ENCODE results near the gene KRT27. TPM values are rescaled to one million over a fixed set of nuclear protein-coding genes. Genes with fewer than 3 reads are reported as not detected.

Gene KRT27
- total and polyA plus RNA-seq, 2 donors (not counting 3 experiments of a cell fraction or from before 2014, with no cell fraction given): not detected

DNA sequence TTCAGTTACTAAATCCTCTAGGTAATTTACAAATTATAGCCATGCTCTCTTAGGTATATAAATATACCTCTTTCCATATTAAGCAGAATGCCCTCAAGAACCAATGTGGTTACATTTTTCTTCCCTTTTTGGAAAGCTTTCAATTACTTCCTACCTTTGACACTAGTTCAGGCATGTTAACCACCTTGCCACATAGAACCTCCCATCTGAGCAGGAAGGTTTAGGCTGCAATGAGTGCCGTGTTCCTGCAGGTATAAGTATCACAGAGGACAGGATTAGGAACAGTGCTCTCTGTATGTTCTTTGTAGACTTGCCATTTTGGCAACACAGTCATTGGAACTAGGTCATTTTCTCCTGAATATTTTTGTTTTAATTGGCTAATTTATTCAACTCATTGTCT, 47.3 kb downstream of the KRT27 start:
- H3K4me2 ChIP-seq (ENCODE audit: insufficient read depth, low read length): no peak overlapping the region
- dilution Hi-C loops (cut with MboI; ENCODE audit: extremely low pct_ligation_motif_present, low sequenced_read_pairs): no loop called here
- no peaks in the 10 kb centered on the region for H3K79me2 ChIP-seq (ENCODE audit: control insufficient read depth, insufficient read depth, low read length)
- BruUV-seq (replicated peaks): no TSS peak
- H3K36me3 ChIP-seq (ENCODE audit: control insufficient read depth in 2 of 2, extremely low read depth in 1 of 2, insufficient read depth in 2 of 2, low read length in 2 of 2): no peaks in the 10 kb centered on the region
- H3K4me1 ChIP-seq (ENCODE audit: control insufficient read depth, extremely low read depth, insufficient read depth, low read length): no peaks in the 10 kb centered on the region
- TF ChIP-seq EZH2 (IDR thresholded peaks at IDR 0.05; ENCODE audit: borderline replicate concordance, low read depth, low read length, severe bottlenecking): no peak
- TF ChIP-seq JUN (IDR thresholded peaks at IDR 0.05; ENCODE audit: borderline replicate concordance, insufficient read depth, insufficient read length, low read depth): no peak
- TF ChIP-seq, protein P1, sequence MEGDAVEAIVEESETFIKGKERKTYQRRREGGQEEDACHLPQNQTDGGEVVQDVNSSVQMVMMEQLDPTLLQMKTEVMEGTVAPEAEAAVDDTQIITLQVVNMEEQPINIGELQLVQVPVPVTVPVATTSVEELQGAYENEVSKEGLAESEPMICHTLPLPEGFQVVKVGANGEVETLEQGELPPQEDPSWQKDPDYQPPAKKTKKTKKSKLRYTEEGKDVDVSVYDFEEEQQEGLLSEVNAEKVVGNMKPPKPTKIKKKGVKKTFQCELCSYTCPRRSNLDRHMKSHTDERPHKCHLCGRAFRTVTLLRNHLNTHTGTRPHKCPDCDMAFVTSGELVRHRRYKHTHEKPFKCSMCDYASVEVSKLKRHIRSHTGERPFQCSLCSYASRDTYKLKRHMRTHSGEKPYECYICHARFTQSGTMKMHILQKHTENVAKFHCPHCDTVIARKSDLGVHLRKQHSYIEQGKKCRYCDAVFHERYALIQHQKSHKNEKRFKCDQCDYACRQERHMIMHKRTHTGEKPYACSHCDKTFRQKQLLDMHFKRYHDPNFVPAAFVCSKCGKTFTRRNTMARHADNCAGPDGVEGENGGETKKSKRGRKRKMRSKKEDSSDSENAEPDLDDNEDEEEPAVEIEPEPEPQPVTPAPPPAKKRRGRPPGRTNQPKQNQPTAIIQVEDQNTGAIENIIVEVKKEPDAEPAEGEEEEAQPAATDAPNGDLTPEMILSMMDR (IDR thresholded peaks at IDR 0.05; ENCODE audit: extremely low read depth in 1 of 2, insufficient read depth in 1 of 2, low read depth in 1 of 2, low read length in 2 of 2): no peak
- TF ChIP-seq GATA2 (IDR thresholded peaks at IDR 0.05; ENCODE audit: insufficient read depth, insufficient read length, low read depth, low read length): no peak
- TF ChIP-seq, protein P2, sequence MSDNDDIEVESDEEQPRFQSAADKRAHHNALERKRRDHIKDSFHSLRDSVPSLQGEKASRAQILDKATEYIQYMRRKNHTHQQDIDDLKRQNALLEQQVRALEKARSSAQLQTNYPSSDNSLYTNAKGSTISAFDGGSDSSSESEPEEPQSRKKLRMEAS (IDR thresholded peaks at IDR 0.05; ENCODE audit: insufficient read depth, insufficient read length): no peak
- H3K27me3 ChIP-seq (ENCODE audit: control insufficient read depth in 2 of 2, insufficient read depth in 2 of 2, low read length in 2 of 2): peaks cover 4 to 7% of the 10 kb centered on the region in 2 experiments
- no peak overlapping the region for H2AFZ ChIP-seq (ENCODE audit: low read depth, low read length)
- intact Hi-C loops (cut with micrococcal nuclease): no loop called here
- POLR2A ChIA-PET: no interaction called here
- no peak for FAIRE-seq
- H3K27ac ChIP-seq (ENCODE audit: insufficient read depth, low read depth, low read length): no peak overlapping the region
- CTCF ChIA-PET: no interaction called here
- H3K9ac ChIP-seq (replicated peaks; ENCODE audit: extremely low read depth, insufficient read depth, low read length): no peak overlapping the region
- H3K4me3 ChIP-seq (replicated peaks in 1 of 3; ENCODE audit: insufficient read depth in 1 of 3, low read depth in 1 of 3, low read length in 3 of 3): no peak overlapping the region
- no peaks in the 10 kb centered on the region for H3K9me1 ChIP-seq (replicated peaks; ENCODE audit: control insufficient read depth, extremely low read depth, insufficient read depth, low read length)
- no peaks in the 10 kb centered on the region for H4K20me1 ChIP-seq (replicated peaks; ENCODE audit: control insufficient read depth, extremely low read depth, insufficient read depth, low read length)
- no peak for DNase-seq (ENCODE audit: low read depth, low spot score)
- no peaks in the 10 kb centered on the region for H3K9me3 ChIP-seq (replicated peaks; ENCODE audit: control insufficient read depth, insufficient read depth, low read length)

DNA sequence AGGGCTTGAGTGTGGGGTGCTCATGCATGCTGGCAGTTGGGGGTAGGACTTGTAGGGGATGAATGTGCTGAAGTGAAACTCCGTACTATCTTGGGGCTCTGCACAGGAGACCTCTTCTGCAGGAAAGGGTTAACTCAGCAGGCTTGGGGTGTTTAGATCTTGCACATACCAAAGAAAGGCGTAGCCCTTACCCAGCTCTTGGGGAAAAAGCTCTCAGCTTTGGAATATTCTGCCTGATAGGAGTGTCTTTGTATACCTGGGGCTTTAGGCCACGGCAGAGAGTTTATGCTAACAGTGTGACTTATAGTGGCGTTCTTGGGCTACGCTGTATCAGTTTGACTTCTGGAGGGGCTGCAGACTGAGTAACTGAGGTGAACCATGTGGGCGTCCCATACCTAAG, 48.3 kb downstream of the KRT27 start:
- Histone ChIP-seq H3K27ac (ENCODE audit: insufficient read depth, low read depth, low read length) (no peak overlapping the region), H4K20me1 (replicated peaks; ENCODE audit: control insufficient read depth, extremely low read depth, insufficient read depth, low read length) (no peaks in the 10 kb centered on the region), H3K9me3 (replicated peaks; ENCODE audit: control insufficient read depth, insufficient read depth, low read length) (no peaks in the 10 kb centered on the region), H3K36me3 (ENCODE audit: control insufficient read depth in 2 of 2, extremely low read depth in 1 of 2, insufficient read depth in 2 of 2, low read length in 2 of 2) (no peaks in the 10 kb centered on the region), H3K4me1 (ENCODE audit: control insufficient read depth, extremely low read depth, insufficient read depth, low read length) (no peaks in the 10 kb centered on the region), H3K27me3 (ENCODE audit: control insufficient read depth in 2 of 2, insufficient read depth in 2 of 2, low read length in 2 of 2) (peaks cover 4 to 7% of the 10 kb centered on the region in 2 experiments), H3K4me2 (ENCODE audit: insufficient read depth, low read length) (no peak overlapping the region), H3K79me2 (ENCODE audit: control insufficient read depth, insufficient read depth, low read length) (no peaks in the 10 kb centered on the region), H3K9me1 (replicated peaks; ENCODE audit: control insufficient read depth, extremely low read depth, insufficient read depth, low read length) (no peaks in the 10 kb centered on the region), H2AFZ (ENCODE audit: low read depth, low read length) (no peak overlapping the region), H3K9ac (replicated peaks; ENCODE audit: extremely low read depth, insufficient read depth, low read length) (no peak overlapping the region), H3K4me3 (replicated peaks in 1 of 3; ENCODE audit: insufficient read depth in 1 of 3, low read depth in 1 of 3, low read length in 3 of 3) (no peak overlapping the region)
- intact Hi-C loops (cut with micrococcal nuclease): no loop called here
- dilution Hi-C loops (cut with MboI; ENCODE audit: extremely low pct_ligation_motif_present, low sequenced_read_pairs): no loop called here
- FAIRE-seq: no peak
- BruUV-seq (replicated peaks): no TSS peak
- TF ChIP-seq POLR2A (IDR thresholded peaks at IDR 0.05; ENCODE audit: low read depth, low read length) (no peak), FOS (IDR thresholded peaks at IDR 0.05; ENCODE audit: borderline replicate concordance, insufficient read depth, low read length) (no peak), JUN (IDR thresholded peaks at IDR 0.05; ENCODE audit: borderline replicate concordance, insufficient read depth, insufficient read length, low read depth) (no peak), GATA2 (IDR thresholded peaks at IDR 0.05; ENCODE audit: insufficient read depth, insufficient read length, low read depth, low read length) (no peak), POLR2AphosphoS5 (IDR thresholded peaks at IDR 0.05; ENCODE audit: insufficient read depth, low read depth, low read length) (no peak), MYC (IDR thresholded peaks at IDR 0.05; ENCODE audit: low read depth, low read length) (no peak), EZH2 (IDR thresholded peaks at IDR 0.05; ENCODE audit: borderline replicate concordance, low read depth, low read length, severe bottlenecking) (no peak)
- TF ChIP-seq, protein P2 (IDR thresholded peaks at IDR 0.05; ENCODE audit: insufficient read depth, insufficient read length): no peak
- TF ChIP-seq, protein P1 (IDR thresholded peaks at IDR 0.05; ENCODE audit: extremely low read depth in 1 of 2, insufficient read depth in 1 of 2, low read depth in 1 of 2, low read length in 2 of 2): no peak
- no peak for DNase-seq (ENCODE audit: low read depth, low spot score)
- ChIA-PET POLR2A (no interaction called here), CTCF (interaction anchor here (0.9 kb wide), 1 partner anchor 10 kb away, joined by 6 read pairs; no protein-coding TSS in a partner anchor)
